HG03064 (cell line): Measurements from ENCODE around the gene AACS.
"Not testable (repeated sequence)": the region's sequence is repeated elsewhere in the genome, so short reads cannot be mapped to it uniquely, and the experiment has no call there.

ENCODE experiments used
- ATAC-seq: cut with Tn5 transposase; IDR thresholded peaks from one replicate; pipeline ENCODE4 v1.9.1; 2021; ENCODE audit warnings: low read depth; ENCODE audit not compliant: unreplicated experiment

Gene AACS

GRCh38 chr12:125120566-125120965 is 55.3 kb downstream of the AACS start:
- ATAC-seq = no peak

GRCh38 chr12:125121106-125121505 is 55.9 kb downstream of the AACS start:
- ATAC-seq = no peak

- no peak for ATAC-seq
Observed at GRCh38 chr12:125122668-125123067, 57.4 kb downstream of the AACS start.

- no peak for ATAC-seq
Observed at GRCh38 chr12:125124320-125124966, 59.2 kb downstream of the AACS start.

GRCh38 chr12:125125271-125125670 is 60.0 kb downstream of the AACS start:
- no peak for ATAC-seq

GRCh38 chr12:125128439-125129178 is 63.4 kb downstream of the AACS start:
- ATAC-seq = no peak

GRCh38 chr12:125129179-125129571 is 63.9 kb downstream of the AACS start:
- ATAC-seq = no peak

- no peak for ATAC-seq
Observed at GRCh38 chr12:125129591-125130255, 64.5 kb downstream of the AACS start.

- no peak for ATAC-seq
Observed at GRCh38 chr12:125131958-125132357, 66.7 kb downstream of the AACS start.

- ATAC-seq = no peak
Observed at GRCh38 chr12:125132698-125133400, 67.6 kb downstream of the AACS start.

GRCh38 chr12:125133616-125134015 is 68.4 kb downstream of the AACS start:
- ATAC-seq = no peak

GRCh38 chr12:125134576-125134975 is 69.3 kb downstream of the AACS start:
- ATAC-seq = no peak

- ATAC-seq = no peak
Observed at GRCh38 chr12:125135906-125136305, 70.7 kb downstream of the AACS start.

- no peak for ATAC-seq
Observed at GRCh38 chr12:125136702-125137101, 71.5 kb downstream of the AACS start.

- no peak for ATAC-seq
Observed at GRCh38 chr12:125137766-125138344, 72.6 kb downstream of the AACS start.

- no peak for ATAC-seq
Observed at GRCh38 chr12:125140279-125141209, 75.3 kb downstream of the AACS start.

- not testable (repeated sequence) for ATAC-seq
Observed at GRCh38 chr12:125141210-125141573, 76.0 kb downstream of the AACS start.

- ATAC-seq = no peak
Observed at GRCh38 chr12:125142601-125143000, 77.4 kb downstream of the AACS start.

- ATAC-seq = no peak
Observed at GRCh38 chr12:125143491-125143890, 78.3 kb downstream of the AACS start.

GRCh38 chr12:125145196-125145595 is 80.0 kb downstream of the AACS start:
- ATAC-seq = no peak
